Astrocyte of the spinal cord (primary cell): ENCODE results near the gene RASD1.

Experiments used
- DNase-seq: peaks from one replicate; pipeline ENCODE4 v3.0.0; 2011; ENCODE audit warnings: low read depth, low spot score
- H3K4me3 ChIP-seq: 2 replicates; pipeline ENCODE4 v1.5.1; 2011; ENCODE audit warnings: low read depth, mild to moderate bottlenecking, low read length, moderate library complexity
- in situ Hi-C: cut with HindIII; loops from 2 replicates; pipeline ENCODE4 v1.10.0; 2017; ENCODE audit warnings: low sequenced_read_pairs
- TF ChIP-seq, protein P1 (sequence below): IDR thresholded peaks from 2 replicates; pipeline ENCODE4 v1.5.1; 2012; ENCODE audit warnings: low read depth, mild to moderate bottlenecking, low read length, inconsistent platforms

The RASD1 gene

DNA sequence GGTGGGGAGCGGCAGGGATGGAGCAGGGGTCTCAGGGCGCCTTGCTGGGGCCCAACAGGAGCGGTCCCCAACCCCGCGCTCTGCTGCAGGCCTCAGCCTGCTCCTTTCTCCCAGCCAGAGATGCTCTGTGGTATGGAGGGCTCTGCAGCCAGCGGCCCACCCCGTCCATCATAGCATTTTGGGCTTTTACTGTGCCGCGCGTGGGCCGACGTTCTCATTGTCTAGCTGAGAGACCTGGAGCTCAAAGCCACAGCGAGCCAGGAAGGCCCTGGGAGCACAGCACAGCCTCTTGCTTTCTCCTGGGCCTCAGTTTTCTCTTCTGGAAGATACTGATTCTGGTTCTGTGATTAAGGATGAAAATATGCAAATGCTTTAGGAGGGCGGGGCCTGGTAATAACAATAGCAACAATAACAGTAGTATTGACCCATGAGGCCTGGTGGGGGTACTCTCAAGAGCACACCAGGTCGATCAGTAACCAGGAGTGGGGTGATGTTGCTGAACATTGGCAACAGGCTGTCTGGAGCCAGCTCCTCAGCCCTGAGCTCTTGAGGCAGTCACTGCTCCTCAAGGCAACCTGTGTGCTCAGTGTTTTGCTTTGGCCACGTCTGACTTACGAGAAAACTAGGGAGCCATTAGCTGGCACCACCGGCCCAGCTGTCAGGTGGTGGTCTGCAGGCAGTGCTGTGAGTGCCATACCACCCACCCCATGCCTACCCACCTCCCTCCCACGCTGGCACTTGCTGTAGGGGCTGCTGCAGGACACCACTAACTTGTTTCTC is 1.1 kb upstream of the RASD1 start:
- in situ Hi-C loops, result no loop called here
- DNase-seq, result no peak
- TF ChIP-seq, protein P1, sequence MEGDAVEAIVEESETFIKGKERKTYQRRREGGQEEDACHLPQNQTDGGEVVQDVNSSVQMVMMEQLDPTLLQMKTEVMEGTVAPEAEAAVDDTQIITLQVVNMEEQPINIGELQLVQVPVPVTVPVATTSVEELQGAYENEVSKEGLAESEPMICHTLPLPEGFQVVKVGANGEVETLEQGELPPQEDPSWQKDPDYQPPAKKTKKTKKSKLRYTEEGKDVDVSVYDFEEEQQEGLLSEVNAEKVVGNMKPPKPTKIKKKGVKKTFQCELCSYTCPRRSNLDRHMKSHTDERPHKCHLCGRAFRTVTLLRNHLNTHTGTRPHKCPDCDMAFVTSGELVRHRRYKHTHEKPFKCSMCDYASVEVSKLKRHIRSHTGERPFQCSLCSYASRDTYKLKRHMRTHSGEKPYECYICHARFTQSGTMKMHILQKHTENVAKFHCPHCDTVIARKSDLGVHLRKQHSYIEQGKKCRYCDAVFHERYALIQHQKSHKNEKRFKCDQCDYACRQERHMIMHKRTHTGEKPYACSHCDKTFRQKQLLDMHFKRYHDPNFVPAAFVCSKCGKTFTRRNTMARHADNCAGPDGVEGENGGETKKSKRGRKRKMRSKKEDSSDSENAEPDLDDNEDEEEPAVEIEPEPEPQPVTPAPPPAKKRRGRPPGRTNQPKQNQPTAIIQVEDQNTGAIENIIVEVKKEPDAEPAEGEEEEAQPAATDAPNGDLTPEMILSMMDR, result no peak
- no peak overlapping the region for H3K4me3 ChIP-seq

DNA sequence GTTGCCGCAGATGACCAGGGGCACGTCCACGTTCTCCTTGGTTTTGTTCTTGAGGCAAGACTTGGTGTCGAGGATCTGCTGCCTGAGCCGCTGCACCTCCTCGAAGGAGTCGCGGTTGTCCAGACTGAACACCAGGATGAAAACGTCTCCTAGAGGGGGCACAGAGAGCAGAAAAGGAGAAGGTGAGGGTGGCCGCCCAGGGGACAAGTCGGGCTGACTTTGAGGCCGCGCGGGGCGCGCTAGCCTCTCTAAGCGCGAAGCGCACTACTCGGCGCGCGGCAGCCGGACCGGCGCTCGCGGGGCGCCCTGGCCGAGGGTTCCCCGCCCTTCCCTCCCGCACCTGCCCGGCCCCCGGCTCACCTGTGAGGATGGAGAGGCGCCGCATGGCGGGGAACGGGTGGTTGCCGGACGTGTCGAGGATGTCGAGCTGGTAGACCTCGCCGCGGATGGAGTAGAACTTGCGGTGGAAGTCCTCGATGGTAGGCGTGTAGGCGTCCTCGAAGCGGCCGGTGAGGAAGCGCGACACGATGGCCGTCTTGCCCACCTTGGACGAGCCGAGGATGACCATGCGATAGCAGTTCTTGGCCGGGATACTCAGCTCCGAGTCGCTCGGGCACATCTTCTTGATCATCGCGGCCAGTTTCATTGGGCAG is 533 bp downstream of the RASD1 start:
- TF ChIP-seq, protein P1, result no peak
- DNase-seq, result peak; percentile 59
- H3K4me3 ChIP-seq, result peak overlapping the region; percentile 39
- in situ Hi-C loops, result no loop called here

DNA sequence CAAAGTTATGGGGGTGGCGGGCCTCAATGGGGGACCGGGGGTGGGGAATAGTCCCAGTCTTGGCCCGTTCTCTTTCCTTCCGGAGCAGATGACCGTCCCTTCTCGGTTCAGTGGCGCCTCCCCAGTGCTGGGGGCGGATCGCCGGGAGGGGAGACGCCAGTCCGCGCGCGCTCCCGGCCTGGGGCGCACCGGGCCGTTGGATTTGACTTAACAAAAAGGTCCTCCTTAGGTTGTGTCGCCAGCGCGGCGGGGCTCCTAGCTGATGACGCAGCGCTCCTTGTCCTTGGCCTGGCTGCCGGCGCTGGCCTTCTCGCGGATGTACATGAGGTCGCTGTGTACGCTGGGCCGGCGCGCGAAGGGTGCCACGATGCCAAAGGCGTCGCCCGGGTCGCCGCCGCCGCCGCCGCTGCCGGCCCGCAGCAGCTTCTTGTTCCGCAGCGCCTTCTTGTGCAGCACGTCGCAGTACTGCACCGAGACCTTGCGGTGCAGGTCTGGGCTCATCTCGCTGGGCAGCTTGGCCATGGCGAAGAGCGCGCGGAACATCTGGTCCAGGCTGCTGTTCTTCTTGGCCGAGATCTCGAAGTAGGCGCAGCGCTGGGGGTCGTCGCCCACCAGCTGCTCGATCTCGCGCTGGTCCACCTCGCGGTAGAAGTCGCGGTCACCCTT is 1.2 kb downstream of the RASD1 start:
- in situ Hi-C loops, result no loop called here
- H3K4me3 ChIP-seq, result peak overlapping the region; percentile 29
- TF ChIP-seq, protein P1, result no peak
- DNase-seq, result peak; percentile 37

DNA sequence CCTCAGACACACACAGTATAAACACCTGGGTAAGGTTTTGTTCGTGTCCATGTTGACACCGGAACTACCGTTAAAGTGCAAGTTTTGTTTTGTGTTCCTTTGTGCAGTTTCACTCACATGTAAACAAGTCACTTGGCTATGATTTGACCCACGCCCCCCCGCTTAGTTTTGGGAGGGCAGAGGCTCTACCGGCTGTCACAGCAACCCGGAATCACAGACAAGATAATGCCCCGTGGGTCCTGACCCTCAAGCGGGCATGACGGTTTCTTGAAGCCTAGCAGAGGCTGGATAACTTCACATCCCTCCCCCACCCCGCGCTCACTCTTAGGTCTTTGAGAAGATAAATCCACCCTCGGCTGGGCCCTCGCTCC is 1.7 kb downstream of the RASD1 start:
- in situ Hi-C loops, result no loop called here
- TF ChIP-seq, protein P1, result no peak
- H3K4me3 ChIP-seq, result peak overlapping the region; percentile 24
- peak; percentile 14 for DNase-seq

DNA sequence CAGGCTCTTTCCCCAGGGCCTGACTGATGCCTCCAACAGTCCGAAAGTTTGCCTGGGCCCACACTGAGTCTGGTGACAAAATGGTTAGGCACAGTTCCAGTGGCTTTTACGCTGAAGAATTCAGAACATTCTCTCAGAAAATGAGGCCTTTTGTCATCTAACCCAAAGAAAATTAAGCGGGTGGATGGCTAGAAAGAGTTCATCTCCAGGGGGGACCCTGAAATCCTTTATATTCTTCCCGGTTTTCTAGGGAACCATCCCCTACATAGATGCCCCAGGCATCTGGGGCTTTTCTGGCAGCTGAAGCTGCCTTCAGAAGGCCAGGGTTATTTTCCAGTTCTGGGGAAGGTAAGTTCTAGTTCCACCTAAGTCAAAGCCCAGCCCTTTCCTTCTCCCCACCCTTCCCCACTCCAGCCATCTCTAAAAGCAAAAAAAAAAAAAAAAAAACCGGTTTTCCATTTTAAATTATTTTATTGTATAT is 2.2 kb downstream of the RASD1 start:
- TF ChIP-seq, protein P1, result no peak
- in situ Hi-C loops, result no loop called here

DNA sequence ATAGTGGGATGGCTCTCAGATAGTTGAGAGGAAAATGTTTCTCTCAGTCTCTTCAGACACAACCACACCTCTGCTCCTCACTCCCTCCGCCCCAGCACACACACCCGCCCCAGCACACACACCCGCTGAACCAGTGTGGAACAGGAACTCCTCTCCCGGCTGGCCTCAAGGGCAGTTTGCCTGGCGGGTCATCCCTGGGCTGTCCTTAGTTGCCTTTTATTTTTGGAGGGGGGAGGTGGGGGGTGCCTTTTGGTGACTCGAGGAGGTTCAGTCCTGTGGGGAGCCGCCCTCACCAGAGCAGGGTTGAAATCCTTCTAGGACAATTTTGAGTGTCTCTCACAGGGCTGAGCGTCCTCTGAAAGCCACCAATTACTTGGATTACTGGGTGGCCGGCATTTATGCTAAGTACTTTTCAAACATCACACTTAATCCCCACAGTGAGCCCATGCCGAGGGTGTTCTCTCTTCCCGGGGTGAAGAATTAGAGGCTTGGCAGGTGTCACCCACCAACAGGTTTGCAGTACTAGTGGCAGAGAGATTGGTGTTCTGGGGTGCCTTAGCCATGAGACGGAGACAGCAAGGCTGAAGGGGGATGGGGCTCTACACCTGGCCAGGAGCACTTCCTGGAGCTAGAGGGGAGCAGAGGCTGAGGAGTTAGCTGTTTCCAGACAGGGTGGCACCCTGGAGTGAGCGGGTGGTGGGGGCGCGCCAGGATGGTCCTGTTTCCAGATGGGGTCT is 2.8 kb downstream of the RASD1 start:
- DNase-seq, result no peak
- in situ Hi-C loops, result no loop called here
- TF ChIP-seq, protein P1, result no peak
- no peak overlapping the region for H3K4me3 ChIP-seq

More for the DNA sequence above, 2.2 kb downstream of the RASD1 start:
- DNase-seq, result no peak
- H3K4me3 ChIP-seq, result no peak overlapping the region
